ENCODE measurements around the gene LYPD6B.

- TF ChIP-seq NFIC (IDR thresholded peaks at IDR 0.05): no peak
- TF ChIP-seq RAD21 (IDR thresholded peaks at IDR 0.05; ENCODE audit: low read depth): peak; percentile 92
- no peak for TF ChIP-seq EP300 (IDR thresholded peaks at IDR 0.05; ENCODE audit: borderline replicate concordance)
- TF ChIP-seq MAX (IDR thresholded peaks at IDR 0.05): no peak
- no peak for TF ChIP-seq REST (IDR thresholded peaks at IDR 0.05; ENCODE audit: low read depth)
- TF ChIP-seq YY1 (IDR thresholded peaks at IDR 0.05; ENCODE audit: low read depth): no peak
- TF ChIP-seq TCF12 (IDR thresholded peaks at IDR 0.05; ENCODE audit: low read depth): no peak
- no peak for TF ChIP-seq CEBPB (IDR thresholded peaks at IDR 0.05)
- TF ChIP-seq CREB1 (IDR thresholded peaks at IDR 0.05; ENCODE audit: low read depth): no peak
- TF ChIP-seq EGR1 (IDR thresholded peaks at IDR 0.05): no peak
These were observed 21.1 kb upstream of the LYPD6B start for GRCh38 chr2:149017116-149017985.

Data from Ishikawa (cell line).